IPS-NIHi7 (cell line): ENCODE measurements around the gene INO80.
"Not testable (repeated sequence)": the region's sequence is repeated elsewhere in the genome, so short reads cannot be mapped to it uniquely, and the experiment has no call there.

Experiments
- DNase-seq: peaks from one replicate; pipeline ENCODE4 v3.0.0; 2012; ENCODE audit warnings: mixed read lengths; ENCODE audit errors: extremely low spot score

The INO80 gene

GRCh38 chr15:40963201-40963600 lies 152.9 kb downstream of the INO80 start:
- DNase-seq: no peak

- not testable (repeated sequence) for DNase-seq
These were observed 153.8 kb downstream of the INO80 start for GRCh38 chr15:40962317-40962716.

- not testable (repeated sequence) for DNase-seq
These were observed 154.3 kb downstream of the INO80 start for GRCh38 chr15:40961740-40962139.

GRCh38 chr15:40960925-40961324 lies 155.2 kb downstream of the INO80 start:
- DNase-seq: no peak

- no peak for DNase-seq
These were observed 155.8 kb downstream of the INO80 start for GRCh38 chr15:40960151-40960885.

- DNase-seq: peak; percentile 64
These were observed 156.5 kb downstream of the INO80 start for GRCh38 chr15:40959331-40960141.

GRCh38 chr15:40958723-40959122 lies 157.4 kb downstream of the INO80 start:
- DNase-seq: no peak

GRCh38 chr15:40958146-40958545 lies 157.9 kb downstream of the INO80 start:
- no peak for DNase-seq

- no peak for DNase-seq
These were observed 158.5 kb downstream of the INO80 start for GRCh38 chr15:40957581-40958051.

GRCh38 chr15:40957041-40957555 lies 159.0 kb downstream of the INO80 start:
- no peak for DNase-seq

- no peak for DNase-seq
These were observed 159.5 kb downstream of the INO80 start for GRCh38 chr15:40956541-40956982.

GRCh38 chr15:40955930-40956540 lies 160.0 kb downstream of the INO80 start:
- no peak for DNase-seq

- DNase-seq: no peak
These were observed 160.8 kb downstream of the INO80 start for GRCh38 chr15:40955141-40955903.

GRCh38 chr15:40954158-40954848 lies 161.8 kb downstream of the INO80 start:
- DNase-seq: not testable (repeated sequence)

- no peak for DNase-seq
These were observed 162.4 kb downstream of the INO80 start for GRCh38 chr15:40953713-40954074.

GRCh38 chr15:40952901-40953712 lies 163.0 kb downstream of the INO80 start, which contains the start of gene CHAC1:
CHAC1 (plus strand) TSS chr15:40953471; CDS start chr15:40953584, 113 bp downstream.
- peak; percentile 100 for DNase-seq

- DNase-seq: no peak
These were observed 163.7 kb downstream of the INO80 start for GRCh38 chr15:40952301-40952900.

- DNase-seq: no peak
These were observed 164.3 kb downstream of the INO80 start for GRCh38 chr15:40951764-40952163.

GRCh38 chr15:40949756-40950207 lies 166.3 kb downstream of the INO80 start:
- DNase-seq: no peak
